GM21447 (cell line): ENCODE data around the gene PTPRN2.
"Not testable (repeated sequence)": the region's sequence is repeated elsewhere in the genome, so short reads cannot be mapped to it uniquely, and the experiment has no call there.

Experiments used
- ATAC-seq: cut with Tn5 transposase; IDR thresholded peaks from one replicate; pipeline ENCODE4 v1.9.1; 2021; ENCODE audit not compliant: unreplicated experiment

The PTPRN2 gene

GRCh38 chr7:157707983-157708918 lies 879.4 kb downstream of the PTPRN2 start:
- ATAC-seq, result no peak

GRCh38 chr7:157704365-157704764 lies 883.3 kb downstream of the PTPRN2 start:
- no peak for ATAC-seq

GRCh38 chr7:157703534-157704195 lies 884.0 kb downstream of the PTPRN2 start:
- ATAC-seq, result no peak

GRCh38 chr7:157703131-157703530 lies 884.5 kb downstream of the PTPRN2 start:
- ATAC-seq, result no peak

- no peak for ATAC-seq
Measured at GRCh38 chr7:157702311-157703023, 885.2 kb downstream of the PTPRN2 start.

GRCh38 chr7:157701395-157702180 lies 886.0 kb downstream of the PTPRN2 start:
- not testable (repeated sequence) for ATAC-seq

- no peak for ATAC-seq
Measured at GRCh38 chr7:157700231-157701005, 887.2 kb downstream of the PTPRN2 start.

- ATAC-seq, result no peak
Measured at GRCh38 chr7:157699357-157700013, 888.1 kb downstream of the PTPRN2 start.

GRCh38 chr7:157697287-157697686 lies 890.3 kb downstream of the PTPRN2 start:
- not testable (repeated sequence) for ATAC-seq

GRCh38 chr7:157695609-157696008 lies 892.0 kb downstream of the PTPRN2 start:
- not testable (repeated sequence) for ATAC-seq

- no peak for ATAC-seq
Measured at GRCh38 chr7:157694376-157694665, 893.3 kb downstream of the PTPRN2 start.

GRCh38 chr7:157693521-157694375 lies 893.9 kb downstream of the PTPRN2 start:
- no peak for ATAC-seq

- ATAC-seq, result no peak
Measured at GRCh38 chr7:157693071-157693520, 894.5 kb downstream of the PTPRN2 start.

GRCh38 chr7:157692460-157693011 lies 895.1 kb downstream of the PTPRN2 start:
- ATAC-seq, result no peak

GRCh38 chr7:157691586-157692459 lies 895.8 kb downstream of the PTPRN2 start:
- no peak for ATAC-seq

GRCh38 chr7:157690833-157691585 lies 896.6 kb downstream of the PTPRN2 start:
- ATAC-seq, result no peak
